Measurements from ENCODE around the gene GLDC. TPM values are rescaled to one million over a fixed set of nuclear protein-coding genes. Genes with fewer than 3 reads are reported as not detected.

GLDC gene
- total and polyA plus RNA-seq, 2 donors (not counting 1 experiment from before 2014, with no cell fraction given), result 0.71 to 0.86 TPM

DNA sequence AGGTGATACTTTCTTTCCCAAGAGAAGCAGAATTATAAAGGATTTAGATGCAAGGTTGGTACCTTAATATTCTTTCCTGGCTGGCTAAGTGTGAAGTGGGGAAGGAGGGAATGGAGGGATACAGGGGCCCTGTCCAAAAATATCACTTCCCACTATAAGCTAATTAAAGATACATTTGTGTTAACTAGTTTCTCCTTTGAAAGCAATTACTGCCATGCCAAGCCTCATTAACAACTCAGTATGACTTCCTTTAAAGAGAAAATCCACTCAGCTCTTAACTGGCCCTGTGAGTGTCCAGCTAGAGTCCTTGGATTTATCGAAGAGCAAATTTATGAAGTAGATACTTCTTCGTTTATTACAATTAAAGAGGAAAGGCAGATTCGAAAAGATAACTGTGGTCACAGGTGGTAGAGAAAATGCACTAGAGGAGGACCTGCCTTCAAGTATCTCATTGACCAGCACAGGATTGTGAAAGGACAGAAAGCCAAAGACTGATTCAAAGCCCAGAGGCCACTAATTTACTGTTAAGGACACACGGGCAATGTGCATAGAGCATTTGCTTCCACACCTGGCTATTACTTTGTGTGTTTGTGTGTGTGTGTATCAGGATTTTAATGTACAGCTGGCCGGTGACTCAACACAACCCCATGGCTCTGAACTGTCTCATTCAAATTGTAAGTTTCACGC lies 11.2 kb upstream of the GLDC start:
- CTCF ChIA-PET, result interaction anchor here (1.1 to 2.7 kb wide), 3 partner anchors 10 to 12 kb away, joined by 3 to 11 read pairs (median 4); no protein-coding TSS in a partner anchor

DNA sequence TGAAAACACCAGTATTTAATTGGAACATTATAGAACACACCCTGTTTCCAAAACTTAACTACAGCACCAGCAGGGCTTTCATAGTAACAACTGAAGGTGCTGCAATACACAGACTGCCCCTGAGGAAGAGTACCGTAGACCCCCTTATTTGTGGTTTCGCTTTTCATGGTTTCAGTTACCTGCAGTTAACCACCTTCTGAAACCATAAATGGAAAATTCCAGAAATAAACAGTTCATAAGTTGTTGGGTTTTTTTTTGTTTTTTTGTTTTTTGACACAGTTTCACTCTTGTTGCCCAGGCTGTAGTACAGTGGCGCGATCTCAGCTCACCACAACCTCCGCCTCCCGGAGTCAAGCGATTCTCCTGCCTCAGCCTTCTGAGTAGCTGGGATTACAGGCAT lies 9.5 kb upstream of the GLDC start:
- H3K4me2 ChIP-seq (replicated peaks; ENCODE audit: low read depth, low read length, poor library complexity, severe bottlenecking), result peak overlapping the region; percentile 43
- H3K27ac ChIP-seq (ENCODE audit: low read length in 2 of 2), result no peak overlapping the region
- no peaks in the 10 kb centered on the region for H3K79me2 ChIP-seq (ENCODE audit: control insufficient read depth, insufficient read depth, low read length)
- H3K36me3 ChIP-seq (replicated peaks in 1 of 2; ENCODE audit: control extremely low read depth in 1 of 2, control insufficient read depth in 1 of 2, extremely low read depth in 1 of 2, insufficient read depth in 2 of 2, low read length in 1 of 2), result no peaks in the 10 kb centered on the region
- Mint-ChIP-seq H3K4me1 (peaks cover 9% of the 10 kb centered on the region), H3K27ac (no peak overlapping the region), H3K4me3 (peak overlapping the region; percentile 55), H3K9me3 (ENCODE audit: insufficient read depth) (no peaks in the 10 kb centered on the region), H3K27me3 (peaks cover 16% of the 10 kb centered on the region)
- no peak for DNase-seq
- peaks cover 0 to 3% (median 0%) of the 10 kb centered on the region in 4 experiments for H3K27me3 ChIP-seq (replicated peaks in 1 of 4; ENCODE audit: control extremely low read depth in 1 of 4, control insufficient read depth in 3 of 4, insufficient read depth in 4 of 4, low read length in 3 of 4)
- no peaks in the 10 kb centered on the region for H4K20me1 ChIP-seq (ENCODE audit: control insufficient read depth, insufficient read depth, low read length, poor library complexity, severe bottlenecking)
- H3K4me1 ChIP-seq (ENCODE audit: control insufficient read depth in 2 of 2, insufficient read depth in 2 of 2, low read length in 2 of 2), result peaks cover 4 to 7% of the 10 kb centered on the region in 2 donors
- ATAC-seq (ENCODE audit: low read depth), result peak; percentile 28
- H3K4me3 ChIP-seq (ENCODE audit: control extremely low read depth in 1 of 5, extremely low read depth in 1 of 5, insufficient read depth in 1 of 5, low read depth in 2 of 5, low read length in 4 of 5), result peak overlapping the region in 1 of 5 experiments; percentile 5
- no peak for TF ChIP-seq EZH2 (IDR thresholded peaks at IDR 0.05; ENCODE audit: borderline replicate concordance, insufficient read depth, low read depth, low read length, poor library complexity, severe bottlenecking)
- TF ChIP-seq, protein P1, sequence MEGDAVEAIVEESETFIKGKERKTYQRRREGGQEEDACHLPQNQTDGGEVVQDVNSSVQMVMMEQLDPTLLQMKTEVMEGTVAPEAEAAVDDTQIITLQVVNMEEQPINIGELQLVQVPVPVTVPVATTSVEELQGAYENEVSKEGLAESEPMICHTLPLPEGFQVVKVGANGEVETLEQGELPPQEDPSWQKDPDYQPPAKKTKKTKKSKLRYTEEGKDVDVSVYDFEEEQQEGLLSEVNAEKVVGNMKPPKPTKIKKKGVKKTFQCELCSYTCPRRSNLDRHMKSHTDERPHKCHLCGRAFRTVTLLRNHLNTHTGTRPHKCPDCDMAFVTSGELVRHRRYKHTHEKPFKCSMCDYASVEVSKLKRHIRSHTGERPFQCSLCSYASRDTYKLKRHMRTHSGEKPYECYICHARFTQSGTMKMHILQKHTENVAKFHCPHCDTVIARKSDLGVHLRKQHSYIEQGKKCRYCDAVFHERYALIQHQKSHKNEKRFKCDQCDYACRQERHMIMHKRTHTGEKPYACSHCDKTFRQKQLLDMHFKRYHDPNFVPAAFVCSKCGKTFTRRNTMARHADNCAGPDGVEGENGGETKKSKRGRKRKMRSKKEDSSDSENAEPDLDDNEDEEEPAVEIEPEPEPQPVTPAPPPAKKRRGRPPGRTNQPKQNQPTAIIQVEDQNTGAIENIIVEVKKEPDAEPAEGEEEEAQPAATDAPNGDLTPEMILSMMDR (IDR thresholded peaks at IDR 0.05), result no peak
- peak overlapping the region; percentile 34 for H2AFZ ChIP-seq (ENCODE audit: insufficient read depth, low read depth, low read length, poor library complexity, severe bottlenecking)
- ChIA-PET CTCF (interaction anchor here (0.6 to 1.0 kb wide), 3 partner anchors 12 to 84 kb away, joined by 3 read pairs; no protein-coding TSS in a partner anchor), POLR2A (no interaction called here)
- H3K9me3 ChIP-seq (ENCODE audit: control extremely low read depth in 1 of 3, control insufficient read depth in 2 of 3, insufficient read depth in 1 of 3, low read length in 2 of 3), result peaks cover 0 to 4% (median 0%) of the 10 kb centered on the region in 3 donors
- 56% methylated on average over 5 of the region's 7 CpGs for WGBS (ENCODE audit: insufficient coverage)
- intact Hi-C loops (cut with micrococcal nuclease), result no loop called here
- H3K9ac ChIP-seq (ENCODE audit: low read length), result peak overlapping the region; percentile 27

More for the DNA sequence above, 11.2 kb upstream of the GLDC start:
- Histone ChIP-seq H3K36me3 (replicated peaks in 1 of 2; ENCODE audit: control extremely low read depth in 1 of 2, control insufficient read depth in 1 of 2, extremely low read depth in 1 of 2, insufficient read depth in 2 of 2, low read length in 1 of 2) (no peaks in the 10 kb centered on the region), H3K4me2 (replicated peaks; ENCODE audit: low read depth, low read length, poor library complexity, severe bottlenecking) (no peak overlapping the region), H3K9me3 (ENCODE audit: control extremely low read depth in 1 of 3, control insufficient read depth in 2 of 3, insufficient read depth in 1 of 3, low read length in 2 of 3) (peaks cover 0 to 4% (median 0%) of the 10 kb centered on the region in 3 donors), H3K27ac (ENCODE audit: low read length in 2 of 2) (no peak overlapping the region), H3K4me3 (ENCODE audit: control extremely low read depth in 1 of 5, extremely low read depth in 1 of 5, insufficient read depth in 1 of 5, low read depth in 2 of 5, low read length in 4 of 5) (no peak overlapping the region), H2AFZ (ENCODE audit: insufficient read depth, low read depth, low read length, poor library complexity, severe bottlenecking) (no peak overlapping the region), H3K79me2 (ENCODE audit: control insufficient read depth, insufficient read depth, low read length) (no peaks in the 10 kb centered on the region), H3K9ac (ENCODE audit: low read length) (no peak overlapping the region), H3K4me1 (ENCODE audit: control insufficient read depth in 2 of 2, insufficient read depth in 2 of 2, low read length in 2 of 2) (peaks cover 4 to 7% of the 10 kb centered on the region in 2 donors), H3K27me3 (replicated peaks in 1 of 4; ENCODE audit: control extremely low read depth in 1 of 4, control insufficient read depth in 3 of 4, insufficient read depth in 4 of 4, low read length in 3 of 4) (peaks cover 0 to 3% (median 0%) of the 10 kb centered on the region in 4 experiments), H4K20me1 (ENCODE audit: control insufficient read depth, insufficient read depth, low read length, poor library complexity, severe bottlenecking) (no peaks in the 10 kb centered on the region)
- POLR2A ChIA-PET, result no interaction called here
- 95% methylated on average over 4 of the region's 6 CpGs for WGBS (ENCODE audit: insufficient coverage)
- intact Hi-C loops (cut with micrococcal nuclease), result no loop called here
- DNase-seq (no peak), ATAC-seq (ENCODE audit: low read depth) (no peak)
- TF ChIP-seq, protein P1 (IDR thresholded peaks at IDR 0.05), result no peak
- TF ChIP-seq EZH2 (IDR thresholded peaks at IDR 0.05; ENCODE audit: borderline replicate concordance, insufficient read depth, low read depth, low read length, poor library complexity, severe bottlenecking), result no peak
- H3K4me3 Mint-ChIP-seq, result no peak overlapping the region
- peaks cover 16% of the 10 kb centered on the region for H3K27me3 Mint-ChIP-seq
- H3K27ac Mint-ChIP-seq, result no peak overlapping the region
- peaks cover 9% of the 10 kb centered on the region for H3K4me1 Mint-ChIP-seq
- no peaks in the 10 kb centered on the region for H3K9me3 Mint-ChIP-seq (ENCODE audit: insufficient read depth)

Measured in B cell (primary cell).